OCI-LY1 (cell line): ENCODE measurements around the gene DDX10.

Experiments used
- H2AFZ ChIP-seq: fragments of 200-600 bp; sonication (generic), shearing (Covaris generic); 2 replicates; pipeline ENCODE4 v1.6.0; 2014; ENCODE audit warnings: antibody characterized with exemption, mild to moderate bottlenecking, low read length
- H3F3A ChIP-seq: fragments of 200-600 bp; sonication (generic), shearing (Covaris generic); 2 replicates; pipeline ENCODE4 v1.6.0; 2014; ENCODE audit warnings: mild to moderate bottlenecking, antibody characterized with exemption, low read length, moderate library complexity; ENCODE audit not compliant: insufficient read depth
- H3K27ac ChIP-seq: fragments of 200-600 bp; sonication (generic); 2 replicates; pipeline ENCODE4 v1.5.1; 2014; ENCODE audit warnings: low read length, mixed run types, mild to moderate bottlenecking, low read depth; ENCODE audit not compliant: poor library complexity, severe bottlenecking
- H3K27me3 ChIP-seq: fragments of 200-600 bp; sonication (generic); 2 replicates; pipeline ENCODE4 v1.6.0; 2014; ENCODE audit warnings: antibody characterized with exemption, mild to moderate bottlenecking, low read length, moderate library complexity; ENCODE audit not compliant: insufficient read depth
- H3K36me3 ChIP-seq: fragments of 200-600 bp; sonication (generic); 2 replicates; pipeline ENCODE4 v1.6.1; 2014; ENCODE audit warnings: mild to moderate bottlenecking, antibody characterized with exemption, low read length, moderate library complexity, mixed read lengths; ENCODE audit not compliant: insufficient read depth
- H3K4me1 ChIP-seq: fragments of 200-600 bp; sonication (generic); 2 replicates; pipeline ENCODE4 v1.5.1; 2014; ENCODE audit warnings: mild to moderate bottlenecking, low read length, moderate library complexity; ENCODE audit not compliant: insufficient read depth, severe bottlenecking
- H3K4me2 ChIP-seq: fragments of 200-600 bp; sonication (generic), shearing (Covaris generic); 2 replicates; pipeline ENCODE4 v1.6.1; 2014; ENCODE audit warnings: low read length
- H3K4me3 ChIP-seq: fragments of 200-600 bp; sonication (generic); 2 replicates; pipeline ENCODE4 v1.5.1; 2014; ENCODE audit warnings: low read length, low read depth, mild to moderate bottlenecking, mixed read lengths; ENCODE audit not compliant: poor library complexity, severe bottlenecking
- H3K79me2 ChIP-seq: fragments of 200-600 bp; shearing (Covaris generic); 2 replicates; pipeline ENCODE4 v1.6.1; 2016; ENCODE audit warnings: mixed run types, low read length, mixed read lengths; ENCODE audit not compliant: insufficient read depth
- H3K9ac ChIP-seq: fragments of 200-600 bp; sonication (generic), shearing (Covaris generic); 2 replicates; pipeline ENCODE4 v1.6.1; 2014; ENCODE audit warnings: mild to moderate bottlenecking, low read length, mixed read lengths
- H3K9me2 ChIP-seq: fragments of 200-600 bp; sonication (generic), shearing (Covaris generic); 2 replicates; pipeline ENCODE4 v1.6.1; 2014; ENCODE audit warnings: low read depth, mild to moderate bottlenecking, low read length, mixed read lengths
- H3K9me3 ChIP-seq: fragments of 200-600 bp; shearing (Covaris generic); 2 replicates; pipeline ENCODE4 v1.6.1; 2014; ENCODE audit warnings: low read length, mixed read lengths
- H4K20me1 ChIP-seq: fragments of 200-600 bp; sonication (generic), shearing (Covaris generic); 2 replicates; pipeline ENCODE4 v1.6.0; 2016; ENCODE audit warnings: mild to moderate bottlenecking, low read length; ENCODE audit not compliant: insufficient read depth
- EZH2 ChIP-seq: fragments of 200-600 bp; sonication (generic), shearing (Covaris generic); IDR thresholded peaks from 2 replicates; pipeline ENCODE4 v1.8.0; 2017; ENCODE audit warnings: borderline replicate concordance, mixed run types, mild to moderate bottlenecking, antibody characterized with exemption, low read length, moderate library complexity, mixed read lengths
- TF ChIP-seq, protein P1 (sequence below): fragments of 200-600 bp; sonication (generic), shearing (Covaris generic); IDR thresholded peaks from 2 replicates; pipeline ENCODE4 v1.5.1; 2017; ENCODE audit warnings: mild to moderate bottlenecking, antibody characterized with exemption, low read length, moderate library complexity, mixed read lengths

DDX10 gene

GRCh38 chr11:108705061-108705460 lies 40.2 kb downstream of the DDX10 start:
- no peaks in the 10 kb centered on the region for H3K4me1 ChIP-seq
- H3K4me2 ChIP-seq: no peak overlapping the region
- H3K36me3 ChIP-seq: peaks cover 95% of the 10 kb centered on the region

GRCh38 chr11:108708173-108708572 lies 43.3 kb downstream of the DDX10 start:
- no peaks in the 10 kb centered on the region for H3K4me1 ChIP-seq
- H3K36me3 ChIP-seq: peaks cover 94% of the 10 kb centered on the region
- H3K27me3 ChIP-seq: no peaks in the 10 kb centered on the region
- no peaks in the 10 kb centered on the region for H4K20me1 ChIP-seq
- no peak overlapping the region for H2AFZ ChIP-seq
- H3K4me3 ChIP-seq: no peak overlapping the region
- peaks cover 5% of the 10 kb centered on the region; the same call in 1 of the 2 replicates for H3K79me2 ChIP-seq
- H3K4me2 ChIP-seq: no peak overlapping the region
- H3K9me3 ChIP-seq: peaks cover 18% of the 10 kb centered on the region; the same call in 1 of the 2 replicates
- no peak overlapping the region for H3K9ac ChIP-seq
- no peaks in the 10 kb centered on the region for H3F3A ChIP-seq
- H3K27ac ChIP-seq: no peak overlapping the region
- TF ChIP-seq, protein P1, sequence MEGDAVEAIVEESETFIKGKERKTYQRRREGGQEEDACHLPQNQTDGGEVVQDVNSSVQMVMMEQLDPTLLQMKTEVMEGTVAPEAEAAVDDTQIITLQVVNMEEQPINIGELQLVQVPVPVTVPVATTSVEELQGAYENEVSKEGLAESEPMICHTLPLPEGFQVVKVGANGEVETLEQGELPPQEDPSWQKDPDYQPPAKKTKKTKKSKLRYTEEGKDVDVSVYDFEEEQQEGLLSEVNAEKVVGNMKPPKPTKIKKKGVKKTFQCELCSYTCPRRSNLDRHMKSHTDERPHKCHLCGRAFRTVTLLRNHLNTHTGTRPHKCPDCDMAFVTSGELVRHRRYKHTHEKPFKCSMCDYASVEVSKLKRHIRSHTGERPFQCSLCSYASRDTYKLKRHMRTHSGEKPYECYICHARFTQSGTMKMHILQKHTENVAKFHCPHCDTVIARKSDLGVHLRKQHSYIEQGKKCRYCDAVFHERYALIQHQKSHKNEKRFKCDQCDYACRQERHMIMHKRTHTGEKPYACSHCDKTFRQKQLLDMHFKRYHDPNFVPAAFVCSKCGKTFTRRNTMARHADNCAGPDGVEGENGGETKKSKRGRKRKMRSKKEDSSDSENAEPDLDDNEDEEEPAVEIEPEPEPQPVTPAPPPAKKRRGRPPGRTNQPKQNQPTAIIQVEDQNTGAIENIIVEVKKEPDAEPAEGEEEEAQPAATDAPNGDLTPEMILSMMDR: no peak
- no peak for TF ChIP-seq EZH2
- no peaks in the 10 kb centered on the region for H3K9me2 ChIP-seq

More at GRCh38 chr11:108705061-108705460, 40.2 kb downstream of the DDX10 start:
- TF ChIP-seq, protein P1: no peak
- no peak for TF ChIP-seq EZH2
- no peaks in the 10 kb centered on the region for H4K20me1 ChIP-seq
- H3K79me2 ChIP-seq: no peaks in the 10 kb centered on the region
- no peak overlapping the region for H3K4me3 ChIP-seq
- no peak overlapping the region for H3K27ac ChIP-seq
- H3F3A ChIP-seq: no peaks in the 10 kb centered on the region
- H3K27me3 ChIP-seq: no peaks in the 10 kb centered on the region
- H2AFZ ChIP-seq: no peak overlapping the region
- H3K9me2 ChIP-seq: no peaks in the 10 kb centered on the region
- no peak overlapping the region for H3K9ac ChIP-seq
- H3K9me3 ChIP-seq: peaks cover 13% of the 10 kb centered on the region; the same call in 1 of the 2 replicates

GRCh38 chr11:108709741-108710140 lies 44.9 kb downstream of the DDX10 start:
- Histone ChIP-seq H3K27ac (no peak overlapping the region), H3F3A (no peaks in the 10 kb centered on the region), H3K9me2 (no peaks in the 10 kb centered on the region), H2AFZ (no peak overlapping the region), H3K4me2 (no peak overlapping the region), H3K9ac (no peak overlapping the region), H3K9me3 (peaks cover 18% of the 10 kb centered on the region; the same call in 1 of the 2 replicates), H3K4me1 (no peaks in the 10 kb centered on the region), H3K79me2 (peaks cover 5% of the 10 kb centered on the region; the same call in 1 of the 2 replicates), H3K4me3 (no peak overlapping the region), H4K20me1 (no peaks in the 10 kb centered on the region), H3K36me3 (peaks cover 94% of the 10 kb centered on the region), H3K27me3 (no peaks in the 10 kb centered on the region)
- no peak for TF ChIP-seq EZH2
- TF ChIP-seq, protein P1: no peak
